ENCODE measurements around the gene TMEM238L.
A peak's percentile ranks its signal among the peaks of the same experiment; 100 is the strongest.

Gene TMEM238L

GRCh38 chr17:10775740-10776356 is 28.1 kb downstream of the TMEM238L start:
- no peak overlapping the region for H2AFZ ChIP-seq (ENCODE audit: low read depth, low read length)
- no peak for TF ChIP-seq CTCF (IDR thresholded peaks at IDR 0.05; ENCODE audit: low read depth, low read length)
- H3K36me3 ChIP-seq (replicated peaks; ENCODE audit: low read depth, low read length): no peaks in the 10 kb centered on the region
- H4K20me1 ChIP-seq (ENCODE audit: insufficient read depth, low read length): no peaks in the 10 kb centered on the region
- H3K4me3 ChIP-seq (ENCODE audit: low read length): no peak overlapping the region
- no peak overlapping the region for H3K9ac ChIP-seq (ENCODE audit: low read length)
- H3K27me3 ChIP-seq (ENCODE audit: low read depth, low read length): no peaks in the 10 kb centered on the region
- H3K4me1 ChIP-seq (ENCODE audit: low read length): peaks cover 6% of the 10 kb centered on the region
- no peak overlapping the region for H3K27ac ChIP-seq (ENCODE audit: low read length)
- no peaks in the 10 kb centered on the region for H3K79me2 ChIP-seq (ENCODE audit: low read length)
- H3K4me2 ChIP-seq (ENCODE audit: low read length): no peak overlapping the region
- H3K9me3 ChIP-seq (ENCODE audit: insufficient read depth, low read length): no peaks in the 10 kb centered on the region

- Histone ChIP-seq H3K9ac (ENCODE audit: low read length) (no peak overlapping the region), H2AFZ (ENCODE audit: low read depth, low read length) (no peak overlapping the region), H3K4me2 (ENCODE audit: low read length) (no peak overlapping the region), H3K9me3 (ENCODE audit: insufficient read depth, low read length) (no peaks in the 10 kb centered on the region), H3K27ac (ENCODE audit: low read length) (no peak overlapping the region), H3K4me1 (ENCODE audit: low read length) (peaks cover 6% of the 10 kb centered on the region), H3K79me2 (ENCODE audit: low read length) (no peaks in the 10 kb centered on the region), H3K27me3 (ENCODE audit: low read depth, low read length) (no peaks in the 10 kb centered on the region), H4K20me1 (ENCODE audit: insufficient read depth, low read length) (no peaks in the 10 kb centered on the region), H3K36me3 (replicated peaks; ENCODE audit: low read depth, low read length) (no peaks in the 10 kb centered on the region), H3K4me3 (ENCODE audit: low read length) (no peak overlapping the region)
- no peak for TF ChIP-seq CTCF (IDR thresholded peaks at IDR 0.05; ENCODE audit: low read depth, low read length)
- TF ChIP-seq EZH2phosphoT487 (IDR thresholded peaks at IDR 0.05; ENCODE audit: low read depth): no peak
These were observed 28.8 kb downstream of the TMEM238L start for GRCh38 chr17:10775058-10775457.

GRCh38 chr17:10773391-10773790 is 30.5 kb downstream of the TMEM238L start:
- no peak overlapping the region for H3K9ac ChIP-seq (ENCODE audit: low read length)
- H3K4me2 ChIP-seq (ENCODE audit: low read length): no peak overlapping the region
- no peak overlapping the region for H3K27ac ChIP-seq (ENCODE audit: low read length)
- H3K36me3 ChIP-seq (replicated peaks; ENCODE audit: low read depth, low read length): no peaks in the 10 kb centered on the region
- H3K79me2 ChIP-seq (ENCODE audit: low read length): no peaks in the 10 kb centered on the region
- H3K4me3 ChIP-seq (ENCODE audit: low read length): no peak overlapping the region
- H3K9me3 ChIP-seq (ENCODE audit: insufficient read depth, low read length): no peaks in the 10 kb centered on the region
- peaks cover 6% of the 10 kb centered on the region for H3K4me1 ChIP-seq (ENCODE audit: low read length)
- no peak overlapping the region for H2AFZ ChIP-seq (ENCODE audit: low read depth, low read length)
- no peaks in the 10 kb centered on the region for H4K20me1 ChIP-seq (ENCODE audit: insufficient read depth, low read length)
- no peak for TF ChIP-seq CTCF (IDR thresholded peaks at IDR 0.05; ENCODE audit: low read depth, low read length)
- no peak for TF ChIP-seq EZH2phosphoT487 (IDR thresholded peaks at IDR 0.05; ENCODE audit: low read depth)
- H3K27me3 ChIP-seq (ENCODE audit: low read depth, low read length): no peaks in the 10 kb centered on the region

- Histone ChIP-seq H3K4me2 (ENCODE audit: low read length) (no peak overlapping the region), H3K36me3 (replicated peaks; ENCODE audit: low read depth, low read length) (no peaks in the 10 kb centered on the region), H3K27me3 (ENCODE audit: low read depth, low read length) (no peaks in the 10 kb centered on the region), H3K27ac (ENCODE audit: low read length) (no peak overlapping the region), H2AFZ (ENCODE audit: low read depth, low read length) (no peak overlapping the region), H3K79me2 (ENCODE audit: low read length) (no peaks in the 10 kb centered on the region), H4K20me1 (ENCODE audit: insufficient read depth, low read length) (no peaks in the 10 kb centered on the region), H3K4me1 (ENCODE audit: low read length) (peaks cover 6% of the 10 kb centered on the region), H3K9me3 (ENCODE audit: insufficient read depth, low read length) (no peaks in the 10 kb centered on the region), H3K4me3 (ENCODE audit: low read length) (no peak overlapping the region), H3K9ac (ENCODE audit: low read length) (no peak overlapping the region)
- peak; percentile 66 for TF ChIP-seq CTCF (IDR thresholded peaks at IDR 0.05; ENCODE audit: low read depth, low read length)
- no peak for TF ChIP-seq EZH2phosphoT487 (IDR thresholded peaks at IDR 0.05; ENCODE audit: low read depth)
These were observed 31.2 kb downstream of the TMEM238L start for GRCh38 chr17:10772425-10773380.

Data from OCI-LY3 (cell line).